HG03342 (cell line): Measurements from ENCODE around the gene METAP2.

Experiments
- ATAC-seq: cut with Tn5 transposase; IDR thresholded peaks from one replicate; pipeline ENCODE4 v1.9.1; 2021; ENCODE audit warnings: mild to moderate bottlenecking, moderate library complexity; ENCODE audit not compliant: unreplicated experiment

The METAP2 gene

GRCh38 chr12:95548539-95549391 lies 74.8 kb downstream of the METAP2 start:
- no peak for ATAC-seq

GRCh38 chr12:95549392-95550084 lies 75.6 kb downstream of the METAP2 start:
- ATAC-seq, result no peak

- no peak for ATAC-seq
These were observed 77.4 kb downstream of the METAP2 start, which contains the start of gene USP44 for GRCh38 chr12:95551305-95551704. USP44 (minus strand) TSS chr12:95551476; CDS start chr12:95534256, 17,220 bp downstream.

GRCh38 chr12:95551913-95552516 lies 78.1 kb downstream of the METAP2 start:
- no peak for ATAC-seq

GRCh38 chr12:95553197-95553943 lies 79.4 kb downstream of the METAP2 start:
- ATAC-seq, result no peak

GRCh38 chr12:95554532-95555071 lies 80.7 kb downstream of the METAP2 start:
- no peak for ATAC-seq

GRCh38 chr12:95557625-95558024 lies 83.7 kb downstream of the METAP2 start:
- ATAC-seq, result no peak
